ENCODE results near the gene PSMC3IP.

Gene PSMC3IP

GRCh38 chr17:42554250-42555121, 23.0 kb downstream of the PSMC3IP start:
- peak overlapping the region; percentile 95 for H3K27ac ChIP-seq

GRCh38 chr17:42553866-42554249, 23.7 kb downstream of the PSMC3IP start:
- TF ChIP-seq ZFX (IDR thresholded peaks at IDR 0.05), result no peak
- no peak; the same call in 1 of the 2 replicates for TF ChIP-seq CTCF (conservative IDR thresholded peaks at IDR 0.05)
- peak overlapping the region; percentile 95 for H3K27ac ChIP-seq

More at GRCh38 chr17:42554250-42555121, 23.0 kb downstream of the PSMC3IP start:
- TF ChIP-seq CTCF (conservative IDR thresholded peaks at IDR 0.05) (no peak), ZFX (IDR thresholded peaks at IDR 0.05) (peak; percentile 89)

GRCh38 chr17:42553161-42553818, 24.2 kb downstream of the PSMC3IP start:
- peak overlapping the region; percentile 95 for H3K27ac ChIP-seq

GRCh38 chr17:42552736-42553135, 24.8 kb downstream of the PSMC3IP start, which contains the start of gene HSD17B1:
Gene HSD17B1, plus strand, starts transcription at chr17:42552923. Its CDS starts 11 bp downstream, at chr17:42552934.
- peak within 1 kb of the TSS; percentile 95 for H3K27ac ChIP-seq

More at GRCh38 chr17:42553161-42553818, 24.2 kb downstream of the PSMC3IP start:
- no peak for TF ChIP-seq CTCF (conservative IDR thresholded peaks at IDR 0.05)
- TF ChIP-seq ZFX (IDR thresholded peaks at IDR 0.05), result no peak

- TF ChIP-seq CTCF (conservative IDR thresholded peaks at IDR 0.05), result no peak
- TF ChIP-seq ZFX (IDR thresholded peaks at IDR 0.05), result no peak
These were observed 28.4 kb downstream of the PSMC3IP start for GRCh38 chr17:42548993-42549755.

GRCh38 chr17:42548070-42548837, 29.3 kb downstream of the PSMC3IP start:
- no peak overlapping the region for H3K27ac ChIP-seq
- TF ChIP-seq CTCF (conservative IDR thresholded peaks at IDR 0.05) (no peak), ZFX (IDR thresholded peaks at IDR 0.05) (no peak)

More at GRCh38 chr17:42548993-42549755, 28.4 kb downstream of the PSMC3IP start:
- H3K27ac ChIP-seq, result no peak overlapping the region

- no peak overlapping the region for H3K27ac ChIP-seq
- TF ChIP-seq CTCF (conservative IDR thresholded peaks at IDR 0.05), result no peak
- TF ChIP-seq ZFX (IDR thresholded peaks at IDR 0.05), result no peak
These were observed 29.8 kb downstream of the PSMC3IP start for GRCh38 chr17:42547698-42548069.

All from C4-2B (cell line).